DND-41 (cell line): ENCODE measurements around the gene MPO.

Experiments
- ATAC-seq: fragments of 200-7000 bp; cut with Tn5 transposase; 3 replicates; pipeline ENCODE4 v1.9.1; 2021; ENCODE audit warnings: low read depth; ENCODE audit not compliant: insufficient read depth
- DNase-seq: peaks from one replicate; pipeline ENCODE4 v3.0.0-alpha.2; 2020
- H2AFZ ChIP-seq: 2 replicates; pipeline ENCODE4 v1.6.0; 2012; ENCODE audit warnings: low read depth, low read length
- H3K27ac ChIP-seq: 2 replicates; pipeline ENCODE4 v1.5.1; 2012; ENCODE audit warnings: low read length, inconsistent platforms
- H3K27me3 ChIP-seq: fragments of 200-600 bp; sonication (generic); 2 replicates; pipeline ENCODE4 v1.6.0; 2012; ENCODE audit warnings: low read length, mild to moderate bottlenecking, inconsistent platforms; ENCODE audit not compliant: insufficient read depth, poor library complexity
- H3K36me3 ChIP-seq: 2 replicates; pipeline ENCODE4 v1.5.1; 2012; ENCODE audit warnings: low read length, inconsistent platforms; ENCODE audit not compliant: insufficient read depth
- H3K4me1 ChIP-seq: 2 replicates; pipeline ENCODE4 v1.5.1; 2012; ENCODE audit warnings: mild to moderate bottlenecking, low read length; ENCODE audit not compliant: insufficient read depth
- H3K4me2 ChIP-seq: 2 replicates; pipeline ENCODE4 v1.6.0; 2012; ENCODE audit warnings: mild to moderate bottlenecking, moderate library complexity, low read length, inconsistent platforms; ENCODE audit not compliant: insufficient read depth
- H3K4me3 ChIP-seq, 2 experiments: fragments of 200-600 bp in 1 of 2; shearing (Covaris generic) in 1 of 2; 2 replicates each; pipeline ENCODE4 v1.5.1; 2012 to 2016; ENCODE audit warnings: inconsistent platforms in 2 of 2, low read length in 2 of 2, mild to moderate bottlenecking in 2 of 2, low read depth in 1 of 2, moderate library complexity in 1 of 2
- H3K79me2 ChIP-seq: 2 replicates; pipeline ENCODE4 v1.6.0; 2012; ENCODE audit warnings: low read length, inconsistent platforms; ENCODE audit not compliant: insufficient read depth
- H3K9ac ChIP-seq: 2 replicates; pipeline ENCODE4 v1.6.0; 2012; ENCODE audit warnings: low read depth, mild to moderate bottlenecking, inconsistent platforms, low read length, moderate library complexity
- H3K9me3 ChIP-seq: 2 replicates; pipeline ENCODE4 v1.5.1; 2012; ENCODE audit warnings: low read length, moderate library complexity, mild to moderate bottlenecking, inconsistent platforms; ENCODE audit not compliant: insufficient read depth, severe bottlenecking
- H4K20me1 ChIP-seq: 2 replicates; pipeline ENCODE4 v1.6.0; 2012; ENCODE audit warnings: low read length; ENCODE audit not compliant: insufficient read depth
- EZH2 ChIP-seq: IDR thresholded peaks from 3 replicates; pipeline ENCODE4 v1.6.1; 2012; ENCODE audit warnings: borderline replicate concordance, low read depth, mild to moderate bottlenecking, moderate library complexity, low read length, inconsistent platforms; ENCODE audit not compliant: severe bottlenecking
- TF ChIP-seq, protein P1 (sequence below): IDR thresholded peaks from 2 replicates; pipeline ENCODE4 v1.5.1; 2012; ENCODE audit warnings: borderline replicate concordance, low read length, moderate library complexity, mild to moderate bottlenecking; ENCODE audit not compliant: poor library complexity, severe bottlenecking; ENCODE audit errors: extremely low read depth

Gene MPO

DNA sequence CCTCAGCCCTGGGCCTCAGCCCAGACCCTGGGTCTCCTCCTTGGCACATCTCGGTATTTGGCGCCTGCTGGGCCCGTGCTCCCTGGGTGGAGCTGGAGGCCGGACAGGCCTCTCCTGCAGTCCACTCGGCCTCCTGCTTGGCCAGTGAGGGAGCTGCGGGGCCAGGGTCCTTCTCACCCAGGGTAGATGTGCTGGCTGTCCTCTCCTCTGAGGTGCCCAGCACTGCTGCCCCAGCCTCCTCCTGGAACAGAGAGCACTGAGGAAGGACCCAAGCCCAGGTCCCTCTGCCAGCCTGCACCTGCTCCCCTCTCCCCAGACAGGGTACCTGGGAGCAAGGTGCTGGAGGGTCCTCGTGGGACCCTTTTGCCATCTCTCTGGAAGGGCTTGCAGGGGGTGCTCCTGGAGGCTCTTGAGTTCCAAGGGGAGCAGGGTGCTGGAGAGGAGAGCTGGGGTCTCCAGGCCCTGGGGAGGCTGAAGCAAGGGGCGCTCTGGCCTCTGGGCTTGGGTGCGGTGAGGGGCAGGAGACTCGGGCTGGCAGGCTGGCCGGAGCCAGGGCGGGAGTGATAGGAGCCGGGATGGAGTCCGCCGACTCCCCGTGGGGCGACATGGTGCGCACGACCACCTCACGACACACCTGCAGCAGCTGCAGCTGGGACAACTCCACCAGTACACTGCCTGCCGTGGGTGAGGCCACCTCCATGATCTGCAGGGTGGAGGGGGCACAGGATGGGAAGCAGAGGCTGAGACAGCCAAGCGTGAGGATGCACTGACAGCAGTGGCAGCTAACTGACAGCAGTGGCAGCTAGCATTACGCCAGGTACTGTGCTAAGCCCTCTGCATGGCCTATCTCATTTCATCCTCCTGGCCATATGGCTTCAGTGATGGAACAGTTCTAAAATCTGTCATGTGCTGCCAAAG is 30.0 kb upstream of the MPO start:
- ATAC-seq (no peak), DNase-seq (no peak)
- no peak overlapping the region for H3K9ac ChIP-seq
- H3K4me3 ChIP-seq = no peak overlapping the region
- no peaks in the 10 kb centered on the region for H3K27me3 ChIP-seq
- peaks cover 9% of the 10 kb centered on the region; the same call in 1 of the 2 replicates for H3K36me3 ChIP-seq
- H3K27ac ChIP-seq = no peak overlapping the region
- H3K79me2 ChIP-seq = no peaks in the 10 kb centered on the region
- no peaks in the 10 kb centered on the region for H3K9me3 ChIP-seq
- no peaks in the 10 kb centered on the region for H3K4me1 ChIP-seq
- H3K4me2 ChIP-seq = no peak overlapping the region
- no peak overlapping the region for H2AFZ ChIP-seq
- TF ChIP-seq, protein P1, sequence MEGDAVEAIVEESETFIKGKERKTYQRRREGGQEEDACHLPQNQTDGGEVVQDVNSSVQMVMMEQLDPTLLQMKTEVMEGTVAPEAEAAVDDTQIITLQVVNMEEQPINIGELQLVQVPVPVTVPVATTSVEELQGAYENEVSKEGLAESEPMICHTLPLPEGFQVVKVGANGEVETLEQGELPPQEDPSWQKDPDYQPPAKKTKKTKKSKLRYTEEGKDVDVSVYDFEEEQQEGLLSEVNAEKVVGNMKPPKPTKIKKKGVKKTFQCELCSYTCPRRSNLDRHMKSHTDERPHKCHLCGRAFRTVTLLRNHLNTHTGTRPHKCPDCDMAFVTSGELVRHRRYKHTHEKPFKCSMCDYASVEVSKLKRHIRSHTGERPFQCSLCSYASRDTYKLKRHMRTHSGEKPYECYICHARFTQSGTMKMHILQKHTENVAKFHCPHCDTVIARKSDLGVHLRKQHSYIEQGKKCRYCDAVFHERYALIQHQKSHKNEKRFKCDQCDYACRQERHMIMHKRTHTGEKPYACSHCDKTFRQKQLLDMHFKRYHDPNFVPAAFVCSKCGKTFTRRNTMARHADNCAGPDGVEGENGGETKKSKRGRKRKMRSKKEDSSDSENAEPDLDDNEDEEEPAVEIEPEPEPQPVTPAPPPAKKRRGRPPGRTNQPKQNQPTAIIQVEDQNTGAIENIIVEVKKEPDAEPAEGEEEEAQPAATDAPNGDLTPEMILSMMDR = no peak
- no peak for TF ChIP-seq EZH2
- peaks cover 6% of the 10 kb centered on the region; the same call in 1 of the 2 replicates for H4K20me1 ChIP-seq

GRCh38 chr17:58309918-58310259 is 29.2 kb upstream of the MPO start:
- no peak overlapping the region for H2AFZ ChIP-seq
- no peak overlapping the region for H3K4me3 ChIP-seq
- H3K36me3 ChIP-seq = peaks cover 9% of the 10 kb centered on the region; the same call in 1 of the 2 replicates
- H3K27me3 ChIP-seq = no peaks in the 10 kb centered on the region
- no peaks in the 10 kb centered on the region for H3K4me1 ChIP-seq
- no peak for ATAC-seq
- no peaks in the 10 kb centered on the region for H3K9me3 ChIP-seq
- no peak overlapping the region for H3K9ac ChIP-seq
- no peaks in the 10 kb centered on the region for H3K79me2 ChIP-seq
- DNase-seq = no peak
- no peak overlapping the region for H3K27ac ChIP-seq
- no peak for TF ChIP-seq EZH2
- TF ChIP-seq, protein P1 = no peak
- H3K4me2 ChIP-seq = no peak overlapping the region
- peaks cover 6% of the 10 kb centered on the region; the same call in 1 of the 2 replicates for H4K20me1 ChIP-seq

GRCh38 chr17:58308985-58309917 is 28.5 kb upstream of the MPO start:
- no peak for TF ChIP-seq EZH2
- TF ChIP-seq, protein P1 = no peak
- Histone ChIP-seq H2AFZ (no peak overlapping the region), H3K27me3 (no peaks in the 10 kb centered on the region), H4K20me1 (peaks cover 6% of the 10 kb centered on the region; the same call in 1 of the 2 replicates), H3K27ac (no peak overlapping the region), H3K79me2 (no peaks in the 10 kb centered on the region), H3K4me3 (no peak overlapping the region), H3K36me3 (peaks cover 9% of the 10 kb centered on the region; the same call in 1 of the 2 replicates), H3K4me1 (no peaks in the 10 kb centered on the region), H3K9ac (no peak overlapping the region), H3K4me2 (no peak overlapping the region), H3K9me3 (no peaks in the 10 kb centered on the region)
- ATAC-seq (no peak), DNase-seq (no peak)
